HG03460 (cell line): ENCODE results near the gene CAMK1.
A peak's percentile ranks its signal among the peaks of the same experiment; 100 is the strongest.

ENCODE experiments used
- ATAC-seq: cut with Tn5 transposase; IDR thresholded peaks from one replicate; pipeline ENCODE4 v1.9.1; 2021; ENCODE audit not compliant: unreplicated experiment

Gene CAMK1

GRCh38 chr3:9769426-9770275 lies at the start of gene CAMK1:
Gene CAMK1 (minus strand): TSS chr3:9769947. CDS start chr3:9767749, 2,198 bp downstream.
- ATAC-seq, result no peak

DNA sequence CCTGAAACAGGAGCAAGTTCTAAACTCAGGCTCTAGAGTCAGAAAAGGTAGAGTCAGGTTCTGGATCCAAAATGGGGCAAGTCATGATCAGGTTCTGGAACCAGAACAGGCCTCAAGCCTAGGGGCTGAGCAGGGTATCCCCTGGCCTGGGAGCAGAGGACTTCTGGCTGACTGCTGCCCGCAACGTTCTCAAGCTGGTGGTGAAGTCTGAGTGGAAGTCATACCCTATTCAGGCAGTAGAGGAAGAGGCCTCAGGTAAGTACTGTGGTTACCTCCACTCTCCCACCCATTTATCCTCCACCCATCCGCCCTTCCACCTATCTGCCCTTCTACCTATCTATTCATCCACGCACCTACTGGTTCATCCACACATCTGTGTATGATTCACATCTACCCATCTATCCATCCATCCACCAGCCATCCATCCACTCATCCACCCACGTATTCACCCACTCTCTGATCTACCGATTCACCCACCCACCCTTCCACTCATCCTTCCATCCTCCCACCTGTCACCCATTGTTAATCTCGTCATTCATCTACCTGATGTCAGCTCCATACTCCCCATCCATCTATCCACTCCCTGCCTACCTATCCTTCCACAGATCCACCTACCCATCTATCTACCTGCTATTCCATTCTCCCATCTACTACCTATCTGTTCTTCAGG lies 49.1 kb upstream of the CAMK1 start:
- ATAC-seq, result no peak

- no peak for ATAC-seq
Observed at GRCh38 chr3:9817436-9817835, 47.7 kb upstream of the CAMK1 start.

DNA sequence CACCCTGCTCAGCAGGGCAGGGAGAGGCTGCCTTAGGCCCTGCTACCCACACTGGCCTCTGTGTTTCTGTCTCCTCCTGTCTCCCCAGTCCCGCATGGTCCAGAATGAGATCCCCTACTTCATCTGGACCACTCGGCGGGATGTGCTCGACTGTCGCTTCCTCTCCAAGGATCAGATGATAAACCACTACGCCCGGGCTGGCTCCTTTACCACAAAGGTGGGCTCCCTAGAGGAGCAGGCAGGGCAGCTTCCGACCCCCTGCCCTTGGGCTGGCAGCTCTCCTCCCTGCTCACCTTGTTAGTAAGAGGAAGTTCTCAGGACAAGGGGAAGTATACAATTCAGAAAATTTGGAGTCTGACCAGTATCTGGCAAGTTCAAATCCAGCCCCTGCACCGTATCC lies 46.2 kb upstream of the CAMK1 start:
- ATAC-seq, result no peak

- no peak for ATAC-seq
Observed at GRCh38 chr3:9812870-9813483, 43.2 kb upstream of the CAMK1 start.

GRCh38 chr3:9810846-9811245 lies 41.1 kb upstream of the CAMK1 start:
- no peak for ATAC-seq

DNA sequence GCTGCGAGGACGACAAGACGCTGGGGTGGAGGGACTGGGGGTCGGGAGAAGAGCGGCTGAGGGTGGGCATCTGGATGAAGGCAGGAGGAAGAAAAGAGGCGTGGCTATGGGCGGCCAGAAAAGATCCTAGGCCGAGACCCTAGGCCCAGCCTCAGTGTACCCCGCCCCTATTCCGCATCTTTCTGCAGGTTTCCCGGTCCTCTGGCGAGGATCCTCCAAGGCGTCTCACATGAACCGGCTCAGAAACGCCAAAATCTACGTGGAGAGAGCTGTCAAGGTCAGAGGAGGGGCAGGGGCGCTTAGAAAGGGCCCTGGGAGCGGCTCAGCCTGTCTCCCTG lies 40.7 kb upstream of the CAMK1 start:
- no peak for ATAC-seq

GRCh38 chr3:9809615-9810432 lies 40.1 kb upstream of the CAMK1 start, which contains the start of gene TTLL3:
Gene TTLL3 (plus strand): TSS chr3:9810262. CDS start chr3:9810662, 400 bp downstream.
- peak; percentile 45 for ATAC-seq

DNA sequence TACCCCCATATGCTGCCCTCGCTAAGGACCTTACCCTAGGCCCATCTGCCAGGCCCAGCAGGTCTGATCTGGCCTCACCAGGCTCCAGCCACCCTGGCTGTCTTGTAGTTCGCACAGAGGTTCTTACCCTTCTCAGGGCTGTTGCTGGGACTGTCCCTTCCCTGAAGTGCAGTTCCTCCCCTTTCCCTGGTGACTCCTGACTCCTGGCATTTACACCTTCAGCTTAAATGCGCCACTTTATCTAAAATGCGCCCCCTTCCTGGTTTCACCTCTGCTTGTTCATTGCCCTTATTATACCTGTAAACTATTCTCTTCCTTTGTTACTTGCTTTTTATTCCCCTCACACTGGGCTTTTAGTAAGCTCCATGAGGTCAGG lies 39.5 kb upstream of the CAMK1 start:
- no peak for ATAC-seq

- peak; percentile 49 for ATAC-seq
Observed at GRCh38 chr3:9808345-9809037, 38.7 kb upstream of the CAMK1 start.

DNA sequence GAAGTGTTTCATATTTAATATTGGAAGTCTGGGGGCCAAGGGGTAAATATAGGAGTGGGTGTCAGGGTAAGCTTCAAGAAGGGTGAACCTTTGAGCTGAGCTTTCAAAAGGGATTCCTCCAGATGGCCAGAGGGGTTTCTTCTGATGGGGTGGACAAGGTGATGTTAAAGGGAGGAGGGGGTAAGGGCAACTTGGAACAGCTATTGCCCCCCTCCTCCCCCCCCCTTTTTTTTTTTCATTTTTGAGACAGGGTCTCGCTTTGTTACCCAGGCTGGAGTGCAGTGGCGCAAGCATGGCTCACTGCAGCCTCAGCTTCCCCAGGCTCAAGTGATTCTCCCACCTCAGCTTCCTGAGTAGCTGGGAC lies 38.2 kb upstream of the CAMK1 start:
- ATAC-seq, result no peak

- ATAC-seq, result no peak
Observed at GRCh38 chr3:9806688-9807589, 37.2 kb upstream of the CAMK1 start.

DNA sequence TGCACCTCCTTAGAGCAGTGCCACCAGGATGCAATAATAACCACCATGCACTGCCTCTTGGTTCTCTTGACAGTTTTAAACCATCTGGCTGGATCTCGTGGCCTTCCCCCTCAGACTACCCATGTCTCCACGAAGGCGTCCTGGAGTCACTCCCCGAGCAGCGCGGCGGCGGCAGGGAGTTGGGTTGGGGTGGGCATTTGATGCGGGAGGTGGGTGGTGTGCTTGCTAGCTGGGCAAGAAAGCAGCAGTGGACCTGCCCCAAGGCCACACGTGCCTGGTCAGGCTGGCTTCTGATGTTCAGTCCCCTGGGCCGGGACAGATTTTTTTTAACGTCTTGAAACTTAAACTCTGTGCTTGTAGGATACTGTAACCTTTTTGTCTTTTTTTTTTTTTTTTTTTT lies 36.4 kb upstream of the CAMK1 start:
- no peak for ATAC-seq

GRCh38 chr3:9804996-9805395 lies 35.2 kb upstream of the CAMK1 start:
- no peak for ATAC-seq

GRCh38 chr3:9803494-9803893 lies 33.7 kb upstream of the CAMK1 start:
- no peak for ATAC-seq

- no peak for ATAC-seq
Observed at GRCh38 chr3:9800529-9800928, 30.8 kb upstream of the CAMK1 start.

DNA sequence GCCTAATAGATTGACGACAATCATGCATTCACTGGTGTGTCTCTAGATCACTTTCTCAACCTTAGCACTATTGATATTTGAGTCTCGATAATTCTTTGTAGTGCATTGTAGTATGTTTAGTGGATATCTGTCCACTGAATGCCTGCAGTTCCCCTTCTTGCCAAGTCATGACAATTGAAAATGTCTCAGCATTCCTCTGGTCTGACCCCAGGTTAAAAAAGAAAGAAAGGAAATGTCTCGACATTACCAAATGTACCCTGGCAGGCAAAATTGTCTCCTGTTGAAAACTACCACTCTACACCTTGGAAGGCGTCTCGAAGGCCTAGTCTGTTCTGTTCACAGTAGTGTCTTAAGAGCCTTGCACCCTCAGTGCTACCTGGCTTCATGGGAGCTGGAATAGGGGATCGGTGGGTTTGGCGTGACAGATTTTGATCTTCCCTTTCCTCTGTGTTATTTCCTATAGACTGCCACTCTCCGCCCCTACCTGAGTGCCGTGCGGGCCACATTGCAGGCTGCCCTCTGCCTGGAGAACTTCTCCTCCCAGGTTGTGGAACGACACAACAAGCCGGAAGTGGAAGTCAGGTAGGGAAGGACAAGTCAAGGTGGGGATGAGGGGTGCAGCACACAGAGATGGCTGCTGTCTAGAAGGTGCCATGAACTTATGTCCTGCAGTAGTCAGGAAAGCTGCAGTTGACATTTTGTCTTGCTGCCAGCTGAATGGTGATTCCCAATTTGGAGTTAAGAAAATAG lies 27.6 kb upstream of the CAMK1 start:
- no peak for ATAC-seq

DNA sequence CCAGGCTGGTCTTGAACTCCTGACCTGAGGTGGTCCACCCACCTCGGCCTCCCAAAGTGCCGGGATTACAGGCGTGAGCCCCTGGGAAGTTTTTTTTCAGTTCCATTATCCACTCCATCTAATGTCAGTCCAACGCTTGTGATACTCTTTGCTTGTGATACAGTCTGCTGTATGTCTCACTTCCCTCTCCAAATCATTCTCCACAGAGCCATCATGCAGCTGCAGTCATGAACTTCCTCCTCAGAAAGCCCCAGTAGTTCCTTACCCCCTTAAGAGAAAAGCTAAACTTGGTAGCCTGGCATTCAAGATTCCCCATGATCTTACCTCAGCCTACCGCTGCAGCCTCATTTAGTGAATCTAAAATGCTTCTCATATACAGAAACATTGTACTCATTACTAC lies 25.5 kb upstream of the CAMK1 start:
- no peak for ATAC-seq

- no peak for ATAC-seq
Observed at GRCh38 chr3:9794400-9794799, 24.7 kb upstream of the CAMK1 start.
